IMR-90 (cell line): ENCODE data around the gene DIP2A. TPM values are rescaled to one million over a fixed set of nuclear protein-coding genes. Genes with fewer than 3 reads are reported as not detected.

Experiments
- ATAC-seq: fragments of 200-7000 bp; cut with Tn5 transposase; 2 replicates; pipeline ENCODE4 v1.9.1; 2020; ENCODE audit warnings: low read depth, mild to moderate bottlenecking, moderate library complexity
- BruUV-seq: library from RNA; stranded (reverse); fragments of 400-500 nt; replicated peaks from 2 replicates; lab custom pipeline; 2021; lab: Mats Ljungman, UMichigan
- CTCF ChIA-PET: fragments of 300-600 bp; formaldehyde crosslinking; extraction: SDS; loops from one replicate; lab custom pipeline; 2021; ENCODE audit warnings: antibody characterized with exemption; lab: Yijun Ruan, JAX
- POLR2A ChIA-PET: fragments of 300-600 bp; sonication (Branson Sonifier 250); formaldehyde crosslinking; loops from one replicate; lab custom pipeline; 2022; ENCODE audit warnings: antibody characterized with exemption; ENCODE audit not compliant: unreplicated experiment; lab: Charles Lee
- DNase-seq: peaks from one replicate; pipeline ENCODE4 v3.0.0; 2013
- H2AFZ ChIP-seq: replicated peaks from 2 replicates; pipeline ENCODE3; 2013; ENCODE audit warnings: low read length, mild to moderate bottlenecking; ENCODE audit not compliant: poor library complexity
- H2AK5ac ChIP-seq: 2 replicates; pipeline ENCODE4 v1.6.1; 2013; ENCODE audit warnings: low read depth, low read length, inconsistent platforms
- H2AK9ac ChIP-seq: replicated peaks from 2 replicates; pipeline ENCODE3; 2013; ENCODE audit warnings: mild to moderate bottlenecking, low read depth, low read length, moderate library complexity; ENCODE audit not compliant: poor library complexity
- H2BK120ac ChIP-seq: 2 replicates; pipeline ENCODE4 v1.6.1; 2013; ENCODE audit warnings: low read depth, low read length, inconsistent platforms
- H2BK15ac ChIP-seq: 3 replicates; pipeline ENCODE4 v1.6.1; 2013; ENCODE audit warnings: low read depth, low read length, inconsistent platforms
- H2BK20ac ChIP-seq: 2 replicates; pipeline ENCODE4 v1.6.1; 2013; ENCODE audit warnings: low read depth, mild to moderate bottlenecking, inconsistent platforms, low read length, moderate library complexity
- H2BK5ac ChIP-seq: 2 replicates; pipeline ENCODE4 v1.6.1; 2013; ENCODE audit warnings: mild to moderate bottlenecking, low read depth, low read length, inconsistent platforms; ENCODE audit not compliant: poor library complexity, severe bottlenecking
- H3K14ac ChIP-seq: replicated peaks from 2 replicates; pipeline ENCODE4 v1.6.1; 2013; ENCODE audit warnings: low read depth, low read length, inconsistent platforms
- H3K18ac ChIP-seq: 2 replicates; pipeline ENCODE4 v1.6.1; 2013; ENCODE audit warnings: low read depth, low read length, control low read depth
- H3K23ac ChIP-seq: 2 replicates; pipeline ENCODE4 v1.6.1; 2013; ENCODE audit warnings: low read depth, low read length, inconsistent platforms
- H3K27ac ChIP-seq: 2 replicates; pipeline ENCODE4 v1.5.1; 2013; ENCODE audit warnings: mild to moderate bottlenecking, control low read depth, low read length; ENCODE audit not compliant: insufficient read depth
- H3K27me3 ChIP-seq: 2 replicates; pipeline ENCODE4 v1.6.1; 2013; ENCODE audit warnings: low read length; ENCODE audit not compliant: control insufficient read depth, insufficient read depth
- H3K36me3 ChIP-seq: 2 replicates; pipeline ENCODE4 v1.6.1; 2013; ENCODE audit warnings: low read length, mixed read lengths; ENCODE audit not compliant: control insufficient read depth, insufficient read depth
- H3K4ac ChIP-seq: 2 replicates; pipeline ENCODE4 v1.6.1; 2013; ENCODE audit warnings: low read depth, low read length, inconsistent platforms
- H3K4me1 ChIP-seq: 2 replicates; pipeline ENCODE4 v1.6.1; 2013; ENCODE audit warnings: low read length, mixed read lengths; ENCODE audit not compliant: control insufficient read depth, insufficient read depth
- H3K4me2 ChIP-seq: 2 replicates; pipeline ENCODE4 v1.6.1; 2013; ENCODE audit warnings: low read depth, mild to moderate bottlenecking, control low read depth, low read length, moderate library complexity
- H3K4me3 ChIP-seq: 2 replicates; pipeline ENCODE4 v1.5.1; 2013; ENCODE audit warnings: low read depth, mild to moderate bottlenecking, control low read depth, low read length, moderate library complexity; ENCODE audit not compliant: insufficient read depth
- H3K56ac ChIP-seq: 2 replicates; pipeline ENCODE4 v1.6.1; 2013; ENCODE audit warnings: low read length, inconsistent platforms; ENCODE audit not compliant: insufficient read depth; ENCODE audit errors: extremely low read depth
- H3K79me1 ChIP-seq, 2 experiments: 2 replicates each; pipeline ENCODE4 v1.6.1; 2013; ENCODE audit warnings: low read length in 2 of 2, inconsistent platforms in 1 of 2, low read depth in 1 of 2
- H3K9ac ChIP-seq: 2 replicates; pipeline ENCODE4 v1.6.1; 2013; ENCODE audit warnings: low read depth, low read length, control low read depth
- H3K9me1 ChIP-seq: 2 replicates; pipeline ENCODE4 v1.6.1; 2013; ENCODE audit warnings: low read length, inconsistent platforms; ENCODE audit not compliant: insufficient read depth
- H3K9me3 ChIP-seq: 2 replicates; pipeline ENCODE4 v1.6.1; 2013; ENCODE audit warnings: low read length; ENCODE audit not compliant: control insufficient read depth, insufficient read depth
- H4K20me1 ChIP-seq: 2 replicates; pipeline ENCODE4 v1.6.1; 2013; ENCODE audit warnings: low read length, inconsistent platforms; ENCODE audit not compliant: insufficient read depth
- H4K5ac ChIP-seq: 2 replicates; pipeline ENCODE4 v1.6.1; 2013; ENCODE audit warnings: mild to moderate bottlenecking, low read depth, low read length, control low read depth
- H4K8ac ChIP-seq, 2 experiments: 2 replicates each; pipeline ENCODE4 v1.6.1; 2013; ENCODE audit warnings: low read depth in 2 of 2, low read length in 2 of 2, control low read depth in 1 of 2, inconsistent platforms in 1 of 2
- H4K91ac ChIP-seq: 2 replicates; pipeline ENCODE4 v1.6.1; 2013; ENCODE audit warnings: low read depth, low read length, inconsistent platforms; ENCODE audit not compliant: insufficient read depth
- CEBPB ChIP-seq: IDR thresholded peaks from 2 replicates; pipeline ENCODE4 v1.6.1; 2012; ENCODE audit warnings: low read depth, low read length, improper control_type of control experiment
- RCOR1 ChIP-seq: IDR thresholded peaks from 2 replicates; pipeline ENCODE4 v1.6.1; 2012; ENCODE audit warnings: mild to moderate bottlenecking, low read length, improper control_type of control experiment; ENCODE audit not compliant: insufficient replicate concordance
- WGBS, 2 experiments: methylation state at CpG; one replicate each; pipeline versions ENCODE4 v1.1.5 to v1.1.7; 2013; ENCODE audit warnings: missing lambda C conversion rate in 2 of 2; ENCODE audit not compliant: insufficient read length in 1 of 2; ENCODE audit errors: extremely low coverage in 2 of 2; 5-methylcytosine and 5-hydroxymethylcytosine counted together
- dilution Hi-C: fragments of 300-500 bp; cut with HindIII; formaldehyde crosslinking; loops from one replicate; pipeline ENCODE4 v1.14.3; 2018; ENCODE audit warnings: low sequenced_read_pairs; ENCODE audit not compliant: unreplicated experiment
- in situ Hi-C: fragments of 300-500 bp; cut with MboI; formaldehyde crosslinking; loops from 3 replicates; pipeline ENCODE4 v1.14.3; 2019; ENCODE audit warnings: low sequenced_read_pairs, inconsistent platforms, mixed read lengths
- intact Hi-C: fragments of 100-400 bp; cut with micrococcal nuclease; formaldehyde crosslinking; loops from 2 replicates; pipeline ENCODE4 v1.10.0; 2022
- polyA plus RNA-seq, 3 experiments: library from polyadenylated mRNA; depleted of rRNA; stranded (reverse); fragments of >200 nt; gene quantifications; 2 replicates each; pipeline ENCODE4 v1.2.3, GENCODE V29; 2012; ENCODE audit warnings: low replicate concordance in 1 of 3
- total RNA-seq: library from RNA; depleted of rRNA; stranded (reverse); fragments of >200 nt; gene quantifications from 2 replicates; pipeline ENCODE4 v1.2.3, GENCODE V29; 2012

Gene DIP2A
- total and polyA plus RNA-seq, 2 of the 4 experiments (the other 2 are of a cell fraction) = 17.9 to 24.3 TPM

DNA sequence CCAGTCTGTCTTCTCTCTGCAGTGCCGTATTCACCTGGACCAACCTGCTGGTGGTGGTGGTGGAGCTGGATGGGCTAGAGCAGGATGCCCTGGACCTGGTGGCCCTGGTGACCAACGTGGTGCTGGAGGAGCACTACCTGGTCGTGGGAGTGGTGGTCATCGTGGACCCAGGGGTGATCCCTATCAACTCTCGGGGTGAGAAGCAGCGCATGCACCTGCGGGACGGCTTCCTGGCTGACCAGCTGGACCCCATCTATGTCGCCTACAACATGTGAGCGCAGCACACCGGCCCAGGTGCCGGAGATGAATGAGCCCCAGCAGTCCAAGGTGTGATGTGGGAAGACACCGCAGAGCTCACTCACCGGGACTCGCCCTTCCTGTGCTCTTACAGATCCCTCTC is 108.7 kb downstream of the DIP2A start:
- H3K9ac ChIP-seq = no peak overlapping the region
- H2BK20ac ChIP-seq = no peak overlapping the region
- no peak overlapping the region for H3K4me2 ChIP-seq
- H3K18ac ChIP-seq = no peak overlapping the region
- no peak overlapping the region for H2AK9ac ChIP-seq
- in situ Hi-C loops (no loop called here), dilution Hi-C loops (no loop called here), intact Hi-C loops (no loop called here)
- POLR2A ChIA-PET = no interaction called here
- no peak overlapping the region for H4K91ac ChIP-seq
- H3K56ac ChIP-seq = no peak overlapping the region
- no peaks in the 10 kb centered on the region for H3K79me1 ChIP-seq
- no peak overlapping the region for H2BK120ac ChIP-seq
- no peaks in the 10 kb centered on the region for H4K20me1 ChIP-seq
- H3K4me1 ChIP-seq = no peaks in the 10 kb centered on the region
- peaks cover 60% of the 10 kb centered on the region for H3K36me3 ChIP-seq
- CTCF ChIA-PET = no interaction called here
- no peak overlapping the region for H3K4me3 ChIP-seq
- WGBS, 2 experiments = 90% methylated on average over 2 of the region's 15 CpGs; no CpG with 5 or more reads in 1 of the 2 experiments
- TF ChIP-seq RCOR1 (no peak), CEBPB (no peak)
- no TSS peak for BruUV-seq
- H3K4ac ChIP-seq = no peak overlapping the region
- H2AFZ ChIP-seq = no peak overlapping the region
- no peak overlapping the region for H3K27ac ChIP-seq
- peaks cover 9% of the 10 kb centered on the region; the same call in 1 of the 2 replicates for H3K9me1 ChIP-seq
- no peak overlapping the region for H2BK5ac ChIP-seq
- peaks cover 5% of the 10 kb centered on the region for H3K9me3 ChIP-seq
- H3K14ac ChIP-seq = no peak overlapping the region
- no peak overlapping the region for H2BK15ac ChIP-seq
- ATAC-seq (no peak), DNase-seq (no peak)
- H3K27me3 ChIP-seq = no peaks in the 10 kb centered on the region
- H4K5ac ChIP-seq = no peak overlapping the region
- H3K23ac ChIP-seq = no peak overlapping the region
- no peak overlapping the region for H4K8ac ChIP-seq
- no peak overlapping the region for H2AK5ac ChIP-seq
